ENCODE results near the gene ZNF239.
"Not testable (repeated sequence)": the region's sequence is repeated elsewhere in the genome, so short reads cannot be mapped to it uniquely, and the experiment has no call there.

ZNF239 gene

DNA sequence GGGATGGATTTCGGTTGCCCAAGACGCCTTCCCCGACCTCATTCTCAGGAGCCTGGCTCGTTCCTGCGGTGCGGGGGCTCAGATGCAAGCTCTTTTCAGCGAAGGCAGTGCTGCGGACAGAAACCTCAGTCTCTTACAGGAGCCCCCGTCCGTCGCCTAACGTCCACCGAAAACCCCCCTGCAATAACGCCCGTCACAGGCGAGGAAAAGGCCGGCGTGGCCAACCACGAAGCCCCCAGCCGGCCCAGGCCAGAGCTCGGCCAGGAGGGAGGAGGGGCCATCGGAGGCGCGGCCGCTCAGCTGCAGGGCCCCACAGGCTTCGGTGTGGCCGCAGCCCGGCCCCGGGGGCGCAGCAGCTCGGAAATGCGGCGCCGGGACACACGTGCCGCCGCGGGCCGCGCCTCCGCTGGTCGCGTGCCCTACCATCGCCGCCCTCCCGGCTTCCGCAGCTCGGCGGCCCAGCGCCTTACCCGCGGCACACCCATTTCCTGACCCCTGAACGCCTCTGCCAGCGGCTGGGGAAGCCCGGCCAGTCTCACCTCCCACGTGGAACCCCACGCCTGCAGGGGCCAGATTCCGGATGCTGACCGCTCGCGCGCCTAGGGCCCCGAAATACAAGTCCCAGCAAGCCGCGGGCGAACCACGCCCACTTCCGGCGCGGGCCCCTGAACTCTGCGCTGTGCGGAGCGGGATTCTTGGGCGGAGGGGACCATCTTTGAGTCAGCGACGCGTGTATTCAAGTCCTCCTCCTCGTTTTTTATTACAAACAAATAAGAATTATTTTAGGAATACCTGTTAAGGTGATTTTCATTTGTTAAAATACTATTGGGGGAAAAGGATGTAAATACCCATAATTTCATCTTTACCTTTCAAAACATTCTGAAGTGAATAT, at the start of gene ZNF239:
ZNF239 (minus strand) TSS at position 616 of the 892 bp plus-strand sequence. CDS start 16,537 bp downstream, outside the sequence.
- DNase-seq, result no peak

DNA sequence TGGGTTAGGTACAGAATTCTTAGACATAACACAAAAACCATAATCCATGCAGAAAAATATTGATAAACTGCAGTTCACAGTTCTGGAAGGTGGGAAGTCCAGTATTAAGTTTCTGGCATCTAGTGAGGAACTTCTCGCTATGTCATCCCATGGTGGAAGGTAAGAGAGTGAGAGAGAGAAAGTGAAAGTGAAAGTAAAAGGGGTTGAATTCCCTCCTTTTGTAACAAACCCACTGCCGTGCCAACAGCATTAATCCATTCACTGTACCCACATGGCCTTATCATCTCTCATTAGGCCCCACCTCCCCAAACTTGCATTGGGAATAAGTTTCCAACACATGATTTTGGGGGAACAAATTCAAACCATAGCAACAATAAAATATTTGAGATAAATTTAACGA, 48.9 kb upstream of the ZNF239 start:
- no peak for DNase-seq

- no peak for DNase-seq
These were observed 47.6 kb upstream of the ZNF239 start for GRCh38 chr10:43622038-43622437.

DNA sequence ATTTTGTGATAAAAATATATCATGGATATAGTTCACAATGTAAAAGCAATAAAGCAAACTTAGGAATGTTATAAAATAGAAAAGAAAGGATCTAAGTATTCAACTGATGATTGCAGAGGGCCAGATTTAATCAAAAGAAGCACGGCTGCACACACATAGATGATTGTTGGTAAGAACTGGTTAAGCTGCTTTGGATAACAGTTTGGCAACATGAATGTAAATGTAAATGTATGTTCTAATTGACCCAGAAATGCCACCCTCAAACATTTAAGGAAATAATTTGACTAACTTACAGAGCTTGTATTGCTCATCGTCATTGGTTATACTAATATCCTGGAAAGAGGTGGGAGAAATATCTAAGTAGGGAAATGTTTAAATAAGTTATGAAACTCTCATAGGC, 45.0 kb upstream of the ZNF239 start:
- no peak for DNase-seq

DNA sequence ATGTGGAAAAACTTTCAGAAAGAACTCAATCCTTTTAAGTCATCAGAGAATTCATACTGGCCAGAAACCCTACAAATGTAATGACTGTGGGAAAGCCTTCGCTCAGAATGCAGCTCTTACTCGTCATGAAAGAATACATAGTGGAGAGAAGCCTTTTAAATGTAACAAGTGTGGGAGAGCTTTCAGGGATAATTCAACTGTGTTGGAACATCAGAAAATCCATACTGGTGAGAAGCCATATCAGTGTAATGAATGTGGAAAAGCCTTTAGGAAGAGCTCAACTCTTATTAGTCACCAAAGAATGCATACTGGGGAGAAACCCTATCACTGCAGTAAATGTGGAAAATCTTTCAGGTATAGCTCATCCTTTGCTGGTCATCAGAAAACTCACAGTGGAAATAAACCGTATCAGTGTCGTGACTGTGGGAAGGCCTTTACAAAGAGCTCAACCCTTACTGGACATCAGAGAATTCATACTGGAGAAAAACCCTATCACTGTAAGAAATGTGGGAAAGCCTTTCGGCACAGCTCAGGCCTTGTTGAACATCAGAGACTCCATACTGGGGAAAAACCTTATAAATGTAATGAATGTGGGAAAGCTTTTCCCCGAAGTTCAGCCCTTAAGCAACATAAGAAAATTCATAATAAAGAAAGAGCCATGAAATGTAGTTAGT, 42.4 kb upstream of the ZNF239 start:
- no peak for DNase-seq

- DNase-seq, result no peak
These were observed 36.2 kb upstream of the ZNF239 start for GRCh38 chr10:43610636-43611035.

DNA sequence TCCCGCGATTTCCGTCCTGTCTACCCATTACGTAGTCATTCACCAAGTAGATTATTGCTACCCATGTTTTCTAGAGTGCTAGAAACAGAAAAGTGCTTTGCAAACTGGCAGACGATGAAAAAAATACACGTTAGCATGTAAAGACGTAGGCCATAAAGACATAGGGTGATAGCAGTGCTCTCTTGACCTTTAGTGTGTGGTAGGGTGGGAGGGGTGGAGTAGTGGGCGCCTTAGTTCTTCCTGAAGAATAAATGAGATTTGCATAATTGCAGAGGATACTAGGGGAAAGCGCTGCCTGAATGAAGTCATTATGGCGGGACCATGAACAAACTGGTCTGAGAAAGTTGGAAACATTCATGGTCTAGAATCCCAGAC, 32.8 kb upstream of the ZNF239 start:
- DNase-seq, result no peak

- DNase-seq, result no peak
These were observed 32.1 kb upstream of the ZNF239 start, which contains the start of gene ZNF485 for GRCh38 chr10:43606323-43607198. Gene ZNF485, plus strand, starts transcription at chr10:43606438. Its CDS starts 613 bp downstream, at chr10:43607051.

DNA sequence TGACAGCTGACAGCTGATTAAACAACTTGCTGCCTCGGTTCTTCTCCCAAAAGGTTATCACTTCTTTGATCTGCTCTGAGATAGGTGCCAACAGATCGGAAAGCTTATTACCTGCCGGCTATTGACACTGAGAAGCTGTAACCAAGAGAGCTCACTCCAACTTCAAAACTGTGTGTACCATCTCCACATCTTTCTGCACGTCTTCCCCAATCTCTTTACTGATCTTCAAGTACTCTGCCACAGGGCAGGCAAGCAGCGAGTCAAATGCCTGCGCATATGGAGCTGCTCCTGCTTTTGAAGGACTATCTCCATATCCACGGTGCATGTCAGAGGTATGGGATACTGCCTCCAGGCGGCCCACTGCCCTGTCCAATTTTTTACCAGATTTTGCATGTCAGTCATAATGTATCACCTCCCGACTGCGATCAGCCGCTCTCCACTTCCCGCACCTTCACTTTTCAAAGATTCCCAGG, 31.5 kb upstream of the ZNF239 start:
- DNase-seq, result no peak

- DNase-seq, result not testable (repeated sequence)
These were observed 27.2 kb upstream of the ZNF239 start for GRCh38 chr10:43601576-43601975.

GRCh38 chr10:43599333-43599732, 24.9 kb upstream of the ZNF239 start:
- DNase-seq, result no peak

DNA sequence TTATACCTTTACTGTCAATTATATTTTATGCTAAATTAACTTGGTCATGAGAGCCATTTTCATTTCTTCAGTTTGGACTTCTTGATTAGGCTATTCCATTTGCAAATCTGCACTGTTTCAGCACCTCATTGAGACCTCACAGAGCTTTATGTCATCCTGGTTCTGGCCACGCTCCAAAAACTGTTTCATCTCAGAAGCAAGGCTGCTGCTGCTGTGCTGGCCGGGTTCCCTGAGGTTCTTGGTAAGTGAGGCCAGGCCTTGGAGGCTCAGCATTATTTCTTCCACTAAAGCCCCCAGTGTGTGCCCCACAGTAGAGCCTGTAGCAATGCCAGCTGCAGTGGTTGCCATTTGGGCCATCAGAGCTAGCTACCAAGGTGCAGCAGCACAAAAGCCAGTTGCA, 24.0 kb upstream of the ZNF239 start:
- no peak for DNase-seq

DNA sequence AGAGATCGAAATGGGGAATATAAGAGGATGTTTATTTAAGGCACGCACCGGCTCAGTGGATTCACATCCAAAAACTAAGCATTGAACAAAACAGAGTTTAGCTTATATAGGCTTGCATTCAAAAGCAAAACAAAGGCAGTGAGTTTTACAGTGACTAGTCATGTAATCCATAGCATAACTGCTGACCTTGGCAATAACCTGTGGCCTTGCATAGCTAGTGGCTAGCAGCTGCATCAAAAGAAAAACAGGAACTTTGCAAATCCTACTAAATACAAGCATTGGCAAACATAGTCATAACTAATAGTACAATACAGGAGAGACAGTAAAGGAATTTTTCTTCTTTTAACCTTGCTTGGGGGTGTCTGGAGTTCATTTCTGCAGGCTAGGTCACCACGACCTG, 22.1 kb upstream of the ZNF239 start:
- DNase-seq, result no peak

DNA sequence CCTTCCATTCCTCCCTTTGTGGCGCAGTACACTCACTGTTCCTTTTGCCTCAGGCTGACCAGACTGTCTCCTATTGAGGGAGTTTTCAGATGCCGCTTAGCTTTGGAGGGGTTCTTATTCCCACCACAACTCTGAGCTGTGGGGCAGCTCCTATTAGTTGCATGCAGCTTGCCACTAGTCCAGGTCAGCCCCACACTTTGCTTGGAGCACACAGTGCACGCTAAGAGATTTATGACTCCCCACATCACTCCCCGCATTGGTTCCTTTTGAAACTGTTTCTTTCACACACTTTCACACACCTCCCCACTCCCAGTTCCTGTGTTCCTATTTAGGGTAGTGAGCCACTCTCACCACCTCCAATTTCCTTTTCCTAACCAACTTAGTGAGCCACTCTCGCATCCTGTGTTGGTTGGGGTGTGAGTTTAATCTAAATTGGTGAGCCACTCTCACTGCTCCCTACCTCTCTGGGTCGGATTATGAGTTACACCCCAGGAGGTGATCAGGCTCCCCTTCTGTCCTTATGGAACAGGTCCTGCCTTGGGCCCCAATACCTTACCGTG, 21.4 kb upstream of the ZNF239 start:
- DNase-seq, result no peak

- DNase-seq, result no peak
These were observed 20.7 kb upstream of the ZNF239 start for GRCh38 chr10:43594944-43595589.

DNA sequence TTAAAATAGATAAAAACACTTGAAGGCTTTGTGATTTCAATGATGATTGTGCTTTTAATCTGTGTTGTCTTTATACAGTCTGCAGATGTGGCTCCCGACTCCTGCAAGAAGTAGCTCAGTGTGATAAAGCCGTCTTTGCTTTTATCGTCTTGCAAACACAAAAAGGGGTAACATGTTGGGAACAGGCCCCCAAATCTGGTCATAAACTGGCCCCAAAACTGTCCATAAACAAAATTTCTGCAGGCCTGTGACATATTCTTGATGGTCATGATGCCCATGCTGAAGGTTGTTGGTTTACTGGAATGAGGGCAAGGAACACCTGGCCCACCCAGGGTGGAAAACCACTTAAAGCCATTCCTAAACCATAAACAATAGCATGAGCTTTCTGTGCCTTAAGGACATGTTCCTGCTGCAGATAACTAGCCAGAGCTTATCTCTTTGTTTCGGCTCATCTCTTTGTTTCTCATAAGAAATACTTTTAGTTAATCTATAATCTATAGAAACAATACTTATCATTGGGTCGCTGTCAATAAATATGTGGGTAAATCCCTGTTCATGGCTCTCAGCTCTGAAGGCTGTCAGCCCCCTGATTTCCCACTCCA, 17.0 kb upstream of the ZNF239 start:
- DNase-seq, result no peak

GRCh38 chr10:43586730-43587115, 12.3 kb upstream of the ZNF239 start:
- DNase-seq, result not testable (repeated sequence)

DNA sequence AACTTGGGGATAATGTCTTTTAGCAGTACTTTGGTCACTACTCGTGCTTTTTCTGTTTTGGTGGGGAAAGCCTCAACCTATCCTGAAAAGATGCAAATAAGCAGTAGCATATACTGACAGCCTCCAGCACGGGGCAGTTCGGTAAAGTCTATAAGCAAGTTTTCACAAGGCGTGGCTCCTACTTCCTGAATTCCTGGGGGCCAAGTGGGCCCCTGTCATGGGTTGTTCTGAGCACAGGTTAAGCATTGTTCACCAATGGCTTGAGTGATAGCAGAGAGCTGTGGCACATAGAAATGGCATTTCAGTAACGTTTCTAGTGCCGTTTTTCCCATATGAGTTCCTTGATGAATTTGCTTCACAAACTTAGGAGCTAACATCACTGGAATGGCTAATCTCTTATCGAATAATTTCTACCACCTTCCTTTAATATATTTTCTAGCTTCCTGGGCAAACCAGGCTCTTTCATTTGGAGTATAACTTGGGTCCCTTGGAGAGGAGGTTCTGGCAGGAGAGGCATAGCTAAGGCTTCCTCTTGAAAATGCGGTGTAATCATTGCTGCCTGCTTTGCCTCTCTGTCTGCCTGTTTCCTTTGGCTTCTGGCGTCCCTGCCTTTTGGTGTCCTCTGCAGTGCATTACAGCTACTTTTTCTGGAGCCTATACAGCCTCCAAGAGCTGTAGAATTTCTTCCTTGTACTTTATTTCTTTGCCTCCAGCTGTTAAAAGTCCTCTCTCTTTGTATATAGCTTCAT, 11.7 kb upstream of the ZNF239 start:
- no peak for DNase-seq

DNA sequence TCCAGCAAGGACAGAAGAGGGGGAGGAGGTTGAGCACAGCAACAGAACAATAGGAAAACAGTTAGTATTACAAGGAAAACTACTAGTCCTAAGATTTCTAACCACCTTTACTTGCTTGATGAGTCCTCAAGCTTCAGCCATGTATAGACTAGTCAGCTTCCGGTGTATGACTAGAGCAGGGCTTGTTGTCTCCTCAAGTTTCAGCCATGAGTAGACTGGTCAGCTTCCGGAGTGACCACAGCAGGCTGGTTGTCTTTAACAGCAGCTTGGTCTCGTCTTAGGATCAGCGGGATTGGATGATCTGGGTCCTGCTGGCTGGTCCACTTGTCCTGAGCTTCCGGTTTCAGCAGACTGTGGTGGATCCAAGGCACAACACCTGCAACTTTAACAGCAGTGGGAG, 10.6 kb upstream of the ZNF239 start:
- DNase-seq, result no peak

DNA sequence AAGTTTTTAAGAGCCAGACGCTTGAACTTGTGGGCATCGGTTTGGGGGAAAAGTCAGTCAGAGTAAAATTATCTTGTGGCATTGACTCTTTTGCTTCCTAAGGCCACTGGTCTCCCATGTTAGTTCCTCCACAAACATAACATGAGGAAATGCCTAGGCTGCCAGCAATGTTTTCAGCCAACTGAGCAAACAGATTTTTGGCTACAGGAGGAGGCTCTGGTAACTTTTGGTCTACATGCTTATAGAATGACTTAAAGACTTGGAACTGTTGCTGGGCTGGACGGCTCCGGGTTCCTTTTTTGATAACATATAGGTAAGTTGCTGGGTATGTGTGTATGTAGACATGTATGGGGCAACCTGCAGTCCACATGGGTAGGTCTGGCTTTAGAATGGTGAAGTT, 9.6 kb upstream of the ZNF239 start:
- no peak for DNase-seq

GRCh38 chr10:43576580-43576979, 2.2 kb upstream of the ZNF239 start:
- DNase-seq, result no peak
